Urinary bladder (tissue), 4 donors: ENCODE data around the gene COL1A2. TPM values are rescaled to one million over a fixed set of nuclear protein-coding genes. Genes with fewer than 3 reads are reported as not detected.

Source experiments
- DNase-seq: peaks from one replicate; pipeline ENCODE4 v3.0.0-alpha.2; 2015; ENCODE audit errors: extremely low spot score
- H3K27ac ChIP-seq: one replicate; pipeline ENCODE4 v1.5.1; 2013; ENCODE audit warnings: low read depth, mild to moderate bottlenecking, moderate library complexity
- H3K36me3 ChIP-seq: one replicate; pipeline ENCODE4 v1.6.1; 2013; ENCODE audit warnings: mild to moderate bottlenecking, moderate library complexity; ENCODE audit not compliant: insufficient read depth
- H3K4me1 ChIP-seq: one replicate; pipeline ENCODE4 v1.6.1; 2013; ENCODE audit warnings: mild to moderate bottlenecking, moderate library complexity; ENCODE audit not compliant: insufficient read depth
- H3K4me3 ChIP-seq: one replicate; pipeline ENCODE4 v1.5.1; 2013; ENCODE audit warnings: low read depth, low read length
- WGBS: extraction: QIAGEN DNeasy Blood & Tissue Kit; methylation state at CpG from one replicate; pipeline ENCODE4 v1.1.7; 2013; 5-methylcytosine and 5-hydroxymethylcytosine counted together
- polyA plus RNA-seq: library from polyadenylated mRNA; stranded (reverse); fragments of 200-250 nt; gene quantifications from one replicate; pipeline ENCODE4 v1.2.3, GENCODE V29; 2013
- total RNA-seq: library from RNA; depleted of rRNA; stranded (reverse); fragments of >200 nt; gene quantifications from one replicate; pipeline ENCODE4 v1.2.3, GENCODE V29; 2014
- donor health status: healthy with polysubstance abuse.
- donor health status: healthy.

The COL1A2 gene
- total and polyA plus RNA-seq, 2 donors, result 1,063 to 11,897 TPM

DNA sequence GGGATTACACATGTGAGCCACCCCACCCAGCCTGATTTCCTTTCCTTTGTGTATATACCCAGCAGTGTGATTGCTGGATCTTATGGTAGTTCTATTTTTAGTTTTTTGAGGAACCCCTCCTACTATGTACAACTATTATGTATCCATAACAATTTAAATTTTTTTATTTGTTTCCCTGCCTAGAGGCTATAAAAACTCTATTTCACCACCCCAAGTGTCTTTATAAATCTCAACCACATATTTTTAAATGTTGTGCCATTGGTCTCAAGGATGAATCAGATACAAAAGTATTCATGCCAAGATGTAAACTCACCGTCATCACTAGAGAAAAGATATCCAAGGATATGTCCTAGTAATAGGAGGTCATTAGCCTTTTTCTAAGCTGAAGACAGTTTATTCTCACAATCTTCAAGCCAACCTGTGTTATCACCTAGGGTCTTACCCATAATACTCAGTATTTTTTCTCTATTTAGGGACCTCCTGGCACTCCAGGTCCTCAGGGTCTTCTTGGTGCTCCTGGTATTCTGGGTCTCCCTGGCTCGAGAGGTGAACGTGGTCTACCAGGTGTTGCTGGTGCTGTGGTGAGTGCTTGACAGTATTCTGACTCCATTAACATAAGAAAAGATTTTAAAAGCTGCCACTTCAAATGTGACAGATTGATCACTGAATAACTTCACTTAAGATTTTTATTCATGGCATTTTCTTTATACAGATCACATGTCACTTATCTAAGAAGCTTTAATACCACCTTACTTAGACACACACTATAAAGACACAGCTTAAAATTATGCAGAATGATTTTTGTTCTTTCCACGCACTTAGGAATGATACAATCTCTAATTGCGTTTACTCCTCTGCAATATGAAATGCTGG is 29.4 kb downstream of the COL1A2 start:
- peaks cover 2% of the 10 kb centered on the region for H3K36me3 ChIP-seq
- no peak for DNase-seq
- no peak overlapping the region for H3K4me3 ChIP-seq
- no peaks in the 10 kb centered on the region for H3K4me1 ChIP-seq
- peak overlapping the region; percentile 84 for H3K27ac ChIP-seq
- WGBS, result 47% methylated on average over 5 of the region's 5 CpGs

DNA sequence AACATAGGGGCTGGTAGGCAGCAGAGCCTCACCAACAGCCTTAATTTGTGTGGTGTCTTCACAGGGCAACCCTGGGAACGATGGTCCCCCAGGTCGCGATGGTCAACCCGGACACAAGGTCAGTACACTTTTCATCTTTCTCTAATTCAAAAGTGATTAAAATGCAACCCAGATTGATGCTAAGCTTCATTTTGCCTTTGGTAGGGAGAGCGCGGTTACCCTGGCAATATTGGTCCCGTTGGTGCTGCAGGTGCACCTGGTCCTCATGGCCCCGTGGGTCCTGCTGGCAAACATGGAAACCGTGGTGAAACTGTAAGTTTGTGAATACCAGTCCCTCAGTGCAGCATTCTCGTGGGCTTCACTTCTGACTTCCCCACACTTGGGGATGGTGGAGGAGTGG is 30.9 kb downstream of the COL1A2 start:
- no peak for DNase-seq
- Histone ChIP-seq H3K4me1 (no peaks in the 10 kb centered on the region), H3K4me3 (no peak overlapping the region), H3K36me3 (peaks cover under 1% of the 10 kb centered on the region), H3K27ac (peak overlapping the region; percentile 61)
- WGBS, result 74% methylated on average over 10 of the region's 10 CpGs

DNA sequence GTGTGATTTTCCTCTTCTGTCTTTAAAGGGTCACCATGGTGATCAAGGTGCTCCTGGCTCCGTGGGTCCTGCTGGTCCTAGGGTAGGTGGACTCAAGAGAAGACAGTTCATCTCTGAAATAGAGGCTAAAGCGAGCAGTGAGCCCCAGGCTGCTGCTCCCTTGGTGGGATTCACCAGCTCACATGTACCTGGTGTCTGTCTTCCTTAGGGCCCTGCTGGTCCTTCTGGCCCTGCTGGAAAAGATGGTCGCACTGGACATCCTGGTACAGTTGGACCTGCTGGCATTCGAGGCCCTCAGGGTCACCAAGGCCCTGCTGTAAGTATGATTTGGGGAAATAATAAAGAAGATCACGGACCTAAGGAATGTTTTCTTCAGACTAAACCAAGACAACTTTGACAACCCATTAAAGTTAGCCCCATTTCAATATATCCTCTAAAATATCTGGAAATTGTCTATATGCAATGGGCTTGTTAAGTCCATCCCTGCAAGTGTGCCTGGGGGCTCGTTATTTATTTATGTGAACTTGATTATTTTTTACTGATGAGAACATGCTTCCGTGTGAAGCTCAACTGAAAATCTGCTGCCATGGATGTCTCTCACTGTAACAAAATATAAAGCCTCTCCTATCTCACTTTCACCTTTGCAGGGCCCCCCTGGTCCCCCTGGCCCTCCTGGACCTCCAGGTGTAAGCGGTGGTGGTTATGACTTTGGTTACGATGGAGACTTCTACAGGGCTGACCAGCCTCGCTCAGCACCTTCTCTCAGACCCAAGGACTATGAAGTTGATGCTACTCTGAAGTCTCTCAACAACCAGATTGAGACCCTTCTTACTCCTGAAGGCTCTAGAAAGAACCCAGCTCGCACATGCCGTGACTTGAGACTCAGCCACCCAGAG is 32.5 kb downstream of the COL1A2 start:
- no peaks in the 10 kb centered on the region for H3K4me1 ChIP-seq
- DNase-seq, result no peak
- no peak overlapping the region for H3K4me3 ChIP-seq
- peak overlapping the region; percentile 49 for H3K27ac ChIP-seq
- WGBS, result 69% methylated on average over 12 of the region's 12 CpGs
- no peaks in the 10 kb centered on the region for H3K36me3 ChIP-seq

DNA sequence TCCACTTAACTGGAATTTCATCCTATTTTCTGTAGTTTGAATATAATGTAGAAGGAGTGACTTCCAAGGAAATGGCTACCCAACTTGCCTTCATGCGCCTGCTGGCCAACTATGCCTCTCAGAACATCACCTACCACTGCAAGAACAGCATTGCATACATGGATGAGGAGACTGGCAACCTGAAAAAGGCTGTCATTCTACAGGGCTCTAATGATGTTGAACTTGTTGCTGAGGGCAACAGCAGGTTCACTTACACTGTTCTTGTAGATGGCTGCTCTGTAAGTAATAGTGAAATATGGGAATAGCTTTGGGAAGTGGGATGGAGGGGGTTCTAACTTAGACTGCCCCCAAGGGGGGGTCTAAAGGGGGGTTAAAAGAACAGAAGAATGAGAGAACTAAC is 34.5 kb downstream of the COL1A2 start:
- H3K36me3 ChIP-seq, result no peaks in the 10 kb centered on the region
- no peak overlapping the region for H3K4me3 ChIP-seq
- 78% methylated on average over 1 of the region's 1 CpG for WGBS
- no peaks in the 10 kb centered on the region for H3K4me1 ChIP-seq
- peak overlapping the region; percentile 86 for H3K27ac ChIP-seq
- DNase-seq, result no peak

DNA sequence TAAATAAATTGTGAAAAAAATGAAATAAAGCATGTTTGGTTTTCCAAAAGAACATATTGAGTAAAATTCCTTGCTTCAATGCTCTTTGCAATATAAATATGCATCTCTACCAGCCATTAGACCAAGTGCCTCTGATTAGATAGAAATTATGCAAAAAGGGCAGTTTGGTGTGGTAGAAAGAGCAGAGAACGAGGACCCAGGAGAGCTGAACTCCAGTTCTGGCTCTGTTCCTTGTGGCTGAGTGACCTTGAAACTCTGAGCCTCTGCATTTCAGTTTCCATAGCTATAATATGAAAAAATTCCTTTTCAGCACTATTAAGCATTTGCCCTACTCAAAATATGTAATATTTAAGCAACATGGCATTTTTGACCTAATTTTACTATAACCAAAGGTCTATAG is 36.5 kb downstream of the COL1A2 start:
- H3K27ac ChIP-seq, result no peak overlapping the region
- 52% methylated on average over 1 of the region's 1 CpG for WGBS
- no peak for DNase-seq

DNA sequence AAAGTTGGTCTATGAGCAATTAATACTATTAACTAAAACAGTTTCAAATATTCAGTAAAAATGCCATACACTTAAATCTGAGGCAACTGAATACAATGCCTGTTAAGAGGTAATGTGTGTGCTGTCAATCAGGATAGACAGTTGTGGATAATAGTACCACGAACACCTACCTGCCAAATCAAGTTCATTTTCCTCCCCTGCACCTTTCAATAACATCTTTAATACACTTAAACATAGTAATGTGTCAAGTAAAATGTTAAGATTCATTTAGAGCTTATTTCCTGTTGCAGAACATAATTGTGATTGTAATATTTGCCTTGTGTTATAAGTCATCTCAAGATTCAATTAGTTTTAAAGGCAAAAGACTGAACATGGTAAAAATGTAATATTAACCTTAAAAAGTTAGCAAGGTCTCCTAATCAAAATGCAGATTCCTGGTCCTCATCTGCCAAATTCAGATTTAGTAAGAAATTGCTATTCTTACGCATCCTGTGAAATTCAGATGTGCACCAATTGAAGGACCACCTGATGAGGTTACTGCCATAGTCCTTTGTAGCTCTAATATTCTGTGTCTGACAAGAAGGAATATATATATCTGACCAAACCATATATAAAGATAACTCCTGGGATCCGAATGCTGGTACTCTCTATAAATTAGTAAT is 37.1 kb downstream of the COL1A2 start:
- no peaks in the 10 kb centered on the region for H3K36me3 ChIP-seq
- no peaks in the 10 kb centered on the region for H3K4me1 ChIP-seq
- WGBS, result 49% methylated on average over 3 of the region's 3 CpGs
- no peak overlapping the region for H3K27ac ChIP-seq
- no peak for DNase-seq
- H3K4me3 ChIP-seq, result no peak overlapping the region

More for the DNA sequence above, 36.5 kb downstream of the COL1A2 start:
- Histone ChIP-seq H3K36me3 (no peaks in the 10 kb centered on the region), H3K4me3 (no peak overlapping the region), H3K4me1 (no peaks in the 10 kb centered on the region)

DNA sequence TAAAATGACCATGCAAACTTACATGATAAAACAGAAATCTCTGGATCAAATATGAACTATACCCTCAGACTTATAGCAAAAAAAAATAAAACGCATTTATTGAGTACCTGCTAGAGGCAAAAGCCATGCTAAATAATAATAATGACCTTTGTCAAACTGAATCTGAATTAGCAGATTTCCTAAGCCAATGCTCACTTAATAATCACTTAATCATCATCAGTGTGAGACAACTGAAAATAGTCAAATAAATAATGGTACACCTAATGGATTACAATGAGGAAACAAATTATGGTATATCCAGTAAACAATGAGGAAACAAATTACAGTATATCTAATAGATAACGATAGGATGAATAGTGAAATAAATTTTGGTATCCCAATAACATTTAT is 37.6 kb downstream of the COL1A2 start:
- Histone ChIP-seq H3K36me3 (no peaks in the 10 kb centered on the region), H3K4me1 (no peaks in the 10 kb centered on the region), H3K27ac (no peak overlapping the region), H3K4me3 (no peak overlapping the region)
- 58% methylated on average over 2 of the region's 2 CpGs for WGBS
- no peak for DNase-seq

DNA sequence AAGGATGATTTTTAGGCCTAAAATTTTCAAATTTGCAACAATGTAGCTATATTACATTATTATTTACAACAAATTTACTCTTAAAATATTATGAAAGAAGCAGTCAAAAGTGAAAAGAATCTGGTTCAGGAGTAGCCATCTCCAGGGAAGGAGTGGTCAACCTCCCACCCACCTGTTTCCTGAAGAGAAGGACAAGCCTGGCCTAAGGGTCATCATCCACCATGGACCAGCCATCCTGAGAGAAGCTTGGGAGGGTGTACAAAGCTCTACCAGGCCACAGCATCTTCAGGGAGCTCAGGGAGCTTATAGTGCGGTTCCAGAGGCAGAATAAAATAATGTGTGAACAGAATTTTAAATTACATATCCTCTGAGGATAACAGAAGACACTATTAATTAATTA is 38.1 kb downstream of the COL1A2 start:
- Histone ChIP-seq H3K4me1 (no peaks in the 10 kb centered on the region), H3K36me3 (no peaks in the 10 kb centered on the region), H3K4me3 (no peak overlapping the region), H3K27ac (no peak overlapping the region)
- 87% methylated on average over 1 of the region's 1 CpG for WGBS
- no peak for DNase-seq

DNA sequence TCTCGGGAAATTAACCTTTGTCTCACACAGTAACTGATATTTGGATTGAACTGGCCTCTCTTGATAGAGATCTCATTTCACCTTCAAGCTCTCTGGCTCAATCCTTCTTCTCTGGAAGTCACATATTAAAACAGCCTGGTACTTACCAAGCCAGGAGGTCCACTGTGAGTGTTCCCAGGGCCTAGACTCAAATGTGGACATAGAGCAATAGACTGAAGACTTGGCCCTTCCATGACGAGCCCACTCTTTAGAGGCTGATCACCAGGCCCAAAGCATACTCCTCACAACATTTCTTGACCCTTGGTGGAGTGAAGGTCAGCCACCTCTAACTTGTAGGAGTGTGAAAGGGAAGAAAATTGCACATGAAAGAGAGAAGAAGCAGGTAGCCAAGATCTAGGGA is 38.5 kb downstream of the COL1A2 start:
- Histone ChIP-seq H3K36me3 (no peaks in the 10 kb centered on the region), H3K4me1 (no peaks in the 10 kb centered on the region), H3K27ac (no peak overlapping the region), H3K4me3 (no peak overlapping the region)
- DNase-seq, result no peak
- WGBS, result 80% methylated on average over 2 of the region's 2 CpGs

DNA sequence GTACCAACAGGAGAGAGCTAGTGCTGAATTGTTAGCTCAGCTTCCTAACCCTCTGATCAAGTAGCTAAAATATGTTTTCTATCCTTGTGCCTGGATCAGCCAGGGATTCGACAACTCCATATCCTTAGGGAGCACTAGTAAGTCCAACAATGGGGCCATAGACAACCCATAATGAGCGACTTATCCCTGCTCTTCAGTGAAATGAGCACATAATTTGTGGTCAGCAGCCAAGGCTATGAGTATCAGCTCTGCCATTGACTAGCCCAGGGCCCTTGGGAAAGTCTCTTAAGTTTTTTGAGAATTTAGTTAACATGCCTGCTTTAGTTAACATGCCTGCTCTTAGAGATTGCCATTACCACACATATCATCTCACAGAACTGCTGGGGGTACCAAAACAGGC is 39.3 kb downstream of the COL1A2 start:
- WGBS, result 69% methylated on average over 2 of the region's 2 CpGs
- Histone ChIP-seq H3K4me1 (no peaks in the 10 kb centered on the region), H3K4me3 (no peak overlapping the region), H3K36me3 (no peaks in the 10 kb centered on the region), H3K27ac (no peak overlapping the region)
- no peak for DNase-seq

DNA sequence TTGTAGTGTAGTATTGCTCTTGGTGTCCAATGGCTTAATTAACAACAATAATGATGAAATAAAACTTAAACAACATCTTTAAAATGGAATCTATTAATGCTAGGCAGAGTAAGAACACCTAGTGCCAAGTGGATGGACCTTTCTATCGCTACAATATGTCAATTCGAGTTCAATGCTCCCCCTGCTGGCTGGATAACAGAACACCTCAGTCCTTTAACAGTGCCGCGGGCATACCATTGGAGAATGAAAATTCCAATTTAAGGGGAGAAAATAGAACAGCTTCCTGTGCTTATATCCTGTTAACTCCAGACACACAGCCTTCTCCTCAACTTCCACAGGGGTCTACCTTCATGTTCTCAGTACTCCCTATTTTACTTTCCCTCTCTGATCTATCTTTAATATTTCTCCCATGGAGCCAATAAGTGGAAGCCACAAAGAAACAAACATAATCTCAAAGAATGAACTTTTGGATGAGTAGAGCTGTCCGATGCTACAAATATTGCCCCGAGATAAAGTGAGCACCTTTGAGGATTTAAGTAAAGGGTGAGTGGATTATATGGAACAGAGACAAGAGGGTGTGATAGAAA is 41.4 kb downstream of the COL1A2 start:
- whole genome bisulfite sequencing, result 10% methylated on average over 6 of the region's 6 CpGs
- DNase-seq, result peak; percentile 71
- H3K27ac ChIP-seq, result no peak overlapping the region
- H3K4me1 ChIP-seq, result no peaks in the 10 kb centered on the region
- no peak overlapping the region for H3K4me3 ChIP-seq
- H3K36me3 ChIP-seq, result no peaks in the 10 kb centered on the region

DNA sequence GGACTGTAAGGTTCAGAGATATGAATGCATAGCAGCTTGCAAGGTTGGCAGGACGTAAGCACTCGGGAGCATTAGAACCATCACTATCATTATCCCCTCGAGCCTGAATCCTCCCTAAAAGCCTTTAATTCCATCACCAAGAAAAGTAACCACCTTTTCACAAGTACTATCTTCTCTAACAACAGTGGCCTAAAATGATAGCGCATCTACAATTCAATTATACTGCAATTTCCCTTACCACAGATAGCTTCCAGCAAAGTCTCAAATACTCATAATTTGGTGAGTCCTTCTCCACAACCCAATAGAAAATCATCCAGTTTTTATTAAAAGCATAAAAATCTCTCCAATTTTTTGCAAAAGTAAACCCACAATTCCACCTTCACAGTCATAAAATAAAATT is 42.0 kb downstream of the COL1A2 start:
- H3K27ac ChIP-seq, result no peak overlapping the region
- no peaks in the 10 kb centered on the region for H3K4me1 ChIP-seq
- no peak for DNase-seq
- H3K4me3 ChIP-seq, result no peak overlapping the region
- H3K36me3 ChIP-seq, result no peaks in the 10 kb centered on the region
- 78% methylated on average over 4 of the region's 4 CpGs for WGBS

DNA sequence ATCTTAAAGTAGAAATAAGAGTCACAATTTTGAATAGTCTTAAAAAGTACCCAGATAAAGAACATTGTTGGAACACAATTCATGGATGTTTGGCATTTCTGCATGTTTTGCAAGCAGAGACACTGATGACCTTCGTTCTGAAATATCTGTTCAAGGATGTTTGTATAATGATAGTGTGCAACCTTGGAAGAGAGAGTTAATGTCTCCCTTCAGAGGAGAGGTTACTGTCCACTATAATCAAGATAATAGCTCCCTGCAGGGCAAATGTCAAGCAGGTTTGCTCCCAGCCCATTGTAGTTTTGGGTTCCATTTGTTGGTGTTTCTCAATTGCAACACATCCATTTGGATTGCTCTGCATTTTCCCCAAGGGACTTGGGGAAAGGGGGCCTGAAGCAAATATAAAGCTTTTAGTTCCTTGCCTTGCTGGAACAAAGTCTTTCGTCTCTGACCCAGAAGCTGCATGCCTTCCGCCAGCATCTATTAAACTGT is 45.2 kb downstream of the COL1A2 start:
- WGBS, result 52% methylated on average over 3 of the region's 3 CpGs

More for the DNA sequence above, 45.2 kb downstream of the COL1A2 start:
- Histone ChIP-seq H3K4me3 (no peak overlapping the region), H3K36me3 (no peaks in the 10 kb centered on the region), H3K4me1 (no peaks in the 10 kb centered on the region), H3K27ac (no peak overlapping the region)
- no peak for DNase-seq
